ENCODE results near the gene WASHC3. TPM values are rescaled to one million over a fixed set of nuclear protein-coding genes. Genes with fewer than 3 reads are reported as not detected.
"Not testable (repeated sequence)": the region's sequence is repeated elsewhere in the genome, so short reads cannot be mapped to it uniquely, and the experiment has no call there.

Gene WASHC3
- 140 and 142 TPM in 2 replicates for total RNA-seq (2014; rRNA removed; shearing (Covaris generic))

- DNase-seq (ENCODE audit: low read depth): peak; percentile 89
These were observed at the start of gene WASHC3 for GRCh38 chr12:102061560-102062418. Gene WASHC3, minus strand, starts transcription at chr12:102061991. Its CDS starts 29 bp downstream, at chr12:102061962.

- no peak for DNase-seq (ENCODE audit: low read depth)
These were observed 49.0 kb upstream of the WASHC3 start for GRCh38 chr12:102110782-102111181.

- DNase-seq (ENCODE audit: low read depth): peak; percentile 12
These were observed 46.2 kb upstream of the WASHC3 start for GRCh38 chr12:102107970-102108369.

- no peak for DNase-seq (ENCODE audit: low read depth)
These were observed 45.1 kb upstream of the WASHC3 start for GRCh38 chr12:102106905-102107304.

GRCh38 chr12:102096855-102097254, 35.1 kb upstream of the WASHC3 start:
- DNase-seq (ENCODE audit: low read depth): no peak

- peak; percentile 20 for DNase-seq (ENCODE audit: low read depth)
These were observed 34.0 kb upstream of the WASHC3 start for GRCh38 chr12:102095677-102096263.

- no peak for DNase-seq (ENCODE audit: low read depth)
These were observed 31.5 kb upstream of the WASHC3 start for GRCh38 chr12:102093319-102093718.

- DNase-seq (ENCODE audit: low read depth): not testable (repeated sequence)
These were observed 27.5 kb upstream of the WASHC3 start for GRCh38 chr12:102089228-102089835.

- no peak for DNase-seq (ENCODE audit: low read depth)
These were observed 19.1 kb upstream of the WASHC3 start for GRCh38 chr12:102080842-102081241.

GRCh38 chr12:102072092-102072491, 10.3 kb upstream of the WASHC3 start:
- DNase-seq (ENCODE audit: low read depth): not testable (repeated sequence)

- no peak for DNase-seq (ENCODE audit: low read depth)
These were observed 7.9 kb upstream of the WASHC3 start for GRCh38 chr12:102069707-102070106.

- DNase-seq (ENCODE audit: low read depth): peak; percentile 71
These were observed 5.9 kb upstream of the WASHC3 start for GRCh38 chr12:102067574-102068258.

GRCh38 chr12:102064476-102064875, 2.7 kb upstream of the WASHC3 start:
- no peak for DNase-seq (ENCODE audit: low read depth)

- DNase-seq (ENCODE audit: low read depth): peak; percentile 23
These were observed 1.3 kb upstream of the WASHC3 start for GRCh38 chr12:102063069-102063468.

- DNase-seq (ENCODE audit: low read depth): no peak
These were observed 622 bp upstream of the WASHC3 start for GRCh38 chr12:102062419-102062806.

- DNase-seq (ENCODE audit: low read depth): no peak
These were observed 663 bp downstream of the WASHC3 start for GRCh38 chr12:102061096-102061559.

GRCh38 chr12:102059343-102059742, 2.4 kb downstream of the WASHC3 start:
- no peak for DNase-seq (ENCODE audit: low read depth)

- no peak for DNase-seq (ENCODE audit: low read depth)
These were observed 7.4 kb downstream of the WASHC3 start for GRCh38 chr12:102054345-102054744.

GRCh38 chr12:102053062-102053349, 8.8 kb downstream of the WASHC3 start:
- no peak for DNase-seq (ENCODE audit: low read depth)

- no peak for DNase-seq (ENCODE audit: low read depth)
These were observed 9.4 kb downstream of the WASHC3 start for GRCh38 chr12:102052192-102053061.

GRCh38 chr12:102051431-102051965, 10.3 kb downstream of the WASHC3 start:
- DNase-seq (ENCODE audit: low read depth): no peak
